Measurements from ENCODE around the gene DDX24. TPM values are rescaled to one million over a fixed set of nuclear protein-coding genes. Genes with fewer than 3 reads are reported as not detected.

The DDX24 gene
- total RNA-seq, 1 donor from 2014 or later = 163 TPM

DNA sequence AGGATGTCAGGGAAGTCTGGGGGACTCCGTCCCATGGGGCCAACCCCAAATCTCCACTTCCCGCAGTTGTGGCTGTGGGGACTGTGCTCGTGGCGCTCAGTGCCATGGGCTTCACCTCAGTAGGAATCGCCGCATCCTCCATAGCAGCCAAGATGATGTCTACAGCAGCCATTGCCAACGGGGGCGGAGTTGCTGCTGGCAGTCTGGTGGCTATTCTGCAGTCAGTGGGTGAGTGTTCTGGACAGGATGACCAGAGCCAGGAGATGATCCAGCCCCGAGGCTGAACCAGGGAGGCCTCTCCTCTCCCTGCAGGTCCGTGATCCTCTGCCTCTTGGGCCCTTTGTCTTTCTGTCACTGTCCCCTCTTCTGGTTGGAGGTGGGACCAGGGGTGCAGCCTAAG, 20.7 kb upstream of the DDX24 start:
- DNase-seq (no peak), ATAC-seq (no peak)
- no peaks in the 10 kb centered on the region for H3K27me3 ChIP-seq (ENCODE audit: low read depth)
- H3K9me3 ChIP-seq = no peaks in the 10 kb centered on the region
- H3K27ac ChIP-seq = no peak overlapping the region
- H3K36me3 ChIP-seq = peaks cover 6% of the 10 kb centered on the region
- intact Hi-C loops (cut with DNase I) = no loop called here
- H3K4me3 ChIP-seq = no peak overlapping the region
- TF ChIP-seq, protein P1, sequence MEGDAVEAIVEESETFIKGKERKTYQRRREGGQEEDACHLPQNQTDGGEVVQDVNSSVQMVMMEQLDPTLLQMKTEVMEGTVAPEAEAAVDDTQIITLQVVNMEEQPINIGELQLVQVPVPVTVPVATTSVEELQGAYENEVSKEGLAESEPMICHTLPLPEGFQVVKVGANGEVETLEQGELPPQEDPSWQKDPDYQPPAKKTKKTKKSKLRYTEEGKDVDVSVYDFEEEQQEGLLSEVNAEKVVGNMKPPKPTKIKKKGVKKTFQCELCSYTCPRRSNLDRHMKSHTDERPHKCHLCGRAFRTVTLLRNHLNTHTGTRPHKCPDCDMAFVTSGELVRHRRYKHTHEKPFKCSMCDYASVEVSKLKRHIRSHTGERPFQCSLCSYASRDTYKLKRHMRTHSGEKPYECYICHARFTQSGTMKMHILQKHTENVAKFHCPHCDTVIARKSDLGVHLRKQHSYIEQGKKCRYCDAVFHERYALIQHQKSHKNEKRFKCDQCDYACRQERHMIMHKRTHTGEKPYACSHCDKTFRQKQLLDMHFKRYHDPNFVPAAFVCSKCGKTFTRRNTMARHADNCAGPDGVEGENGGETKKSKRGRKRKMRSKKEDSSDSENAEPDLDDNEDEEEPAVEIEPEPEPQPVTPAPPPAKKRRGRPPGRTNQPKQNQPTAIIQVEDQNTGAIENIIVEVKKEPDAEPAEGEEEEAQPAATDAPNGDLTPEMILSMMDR (IDR thresholded peaks at IDR 0.05) = no peak
- no peaks in the 10 kb centered on the region for H3K4me1 ChIP-seq

- TF ChIP-seq, protein P1 (IDR thresholded peaks at IDR 0.05) = no peak
- Histone ChIP-seq H3K9me3 (no peaks in the 10 kb centered on the region), H3K27ac (no peak overlapping the region), H3K27me3 (ENCODE audit: low read depth) (no peaks in the 10 kb centered on the region), H3K4me3 (no peak overlapping the region), H3K4me1 (no peaks in the 10 kb centered on the region), H3K36me3 (peaks cover 6% of the 10 kb centered on the region)
- ATAC-seq (no peak), DNase-seq (no peak)
- intact Hi-C loops (cut with DNase I) = no loop called here
Measured at GRCh38 chr14:94100847-94101246, 19.8 kb upstream of the DDX24 start.

GRCh38 chr14:94099006-94099405, 18.0 kb upstream of the DDX24 start:
- DNase-seq = no peak
- peaks cover 6% of the 10 kb centered on the region for H3K36me3 ChIP-seq
- H3K4me3 ChIP-seq = no peak overlapping the region
- H3K27ac ChIP-seq = no peak overlapping the region
- intact Hi-C loops (cut with DNase I) = no loop called here
- no peak for ATAC-seq
- TF ChIP-seq, protein P1 (IDR thresholded peaks at IDR 0.05) = no peak
- H3K9me3 ChIP-seq = no peaks in the 10 kb centered on the region
- H3K27me3 ChIP-seq (ENCODE audit: low read depth) = no peaks in the 10 kb centered on the region
- no peaks in the 10 kb centered on the region for H3K4me1 ChIP-seq

DNA sequence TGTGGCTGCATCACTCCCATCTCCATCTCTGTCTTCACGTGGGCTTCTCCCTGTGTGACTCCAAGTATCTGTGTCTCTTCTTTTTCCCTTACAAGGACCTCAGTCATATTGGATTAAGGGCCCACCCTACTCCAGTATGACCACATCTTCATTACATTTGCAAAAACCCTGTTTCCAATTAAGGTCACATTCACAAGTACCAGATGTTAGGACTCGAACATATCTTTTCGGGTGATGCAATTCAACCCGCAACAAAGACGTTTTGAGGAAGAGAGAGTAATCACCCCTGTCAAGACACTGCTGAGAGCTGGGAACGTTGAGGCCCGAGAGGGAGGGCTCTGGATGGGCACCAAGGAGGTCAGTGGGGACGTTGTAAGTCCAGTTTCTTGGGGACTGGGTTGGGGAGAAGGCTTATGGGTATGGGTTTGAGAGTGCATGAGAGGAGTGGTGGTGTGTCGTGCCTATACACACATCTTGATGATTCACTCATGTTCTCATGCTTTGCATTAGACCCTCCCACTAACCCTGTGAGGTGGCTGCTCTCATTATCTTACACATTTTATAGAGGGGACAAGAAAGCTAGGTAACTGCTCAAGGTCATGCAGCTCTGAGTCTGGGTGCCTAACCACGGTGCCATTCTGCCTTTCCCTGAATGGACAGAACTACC, 17.5 kb upstream of the DDX24 start:
- DNase-seq (no peak), ATAC-seq (no peak)
- TF ChIP-seq, protein P1 (IDR thresholded peaks at IDR 0.05) = no peak
- H3K27ac ChIP-seq = no peak overlapping the region
- no peaks in the 10 kb centered on the region for H3K27me3 ChIP-seq (ENCODE audit: low read depth)
- H3K36me3 ChIP-seq = peaks cover 6% of the 10 kb centered on the region
- H3K4me1 ChIP-seq = no peaks in the 10 kb centered on the region
- intact Hi-C loops (cut with DNase I) = no loop called here
- no peak overlapping the region for H3K4me3 ChIP-seq
- no peaks in the 10 kb centered on the region for H3K9me3 ChIP-seq

DNA sequence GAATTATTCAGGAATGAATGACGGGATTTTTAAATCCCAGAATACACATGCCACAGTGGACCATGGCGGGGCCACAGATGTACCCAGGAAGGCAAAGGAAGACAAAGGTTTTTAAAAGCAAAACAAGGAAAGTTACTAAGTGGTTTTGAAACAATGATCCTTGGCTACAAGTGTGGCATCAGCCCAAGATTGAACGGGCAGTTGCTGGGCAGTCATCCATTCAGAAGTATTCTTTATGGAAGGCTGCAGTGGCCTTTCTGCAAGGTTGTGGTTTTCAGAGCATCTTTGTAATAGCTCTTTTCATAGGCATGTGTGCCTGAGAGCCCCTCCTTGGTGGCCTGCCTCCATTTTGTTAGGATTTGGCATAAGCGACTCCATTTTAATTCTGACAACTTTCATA, 16.1 kb upstream of the DDX24 start:
- H3K4me1 ChIP-seq = no peaks in the 10 kb centered on the region

More for the DNA sequence above, 16.1 kb upstream of the DDX24 start:
- TF ChIP-seq, protein P1 (IDR thresholded peaks at IDR 0.05) = no peak
- H3K4me3 ChIP-seq = no peak overlapping the region
- peaks cover 6% of the 10 kb centered on the region for H3K36me3 ChIP-seq
- intact Hi-C loops (cut with DNase I) = no loop called here
- no peaks in the 10 kb centered on the region for H3K9me3 ChIP-seq
- no peaks in the 10 kb centered on the region for H3K27me3 ChIP-seq (ENCODE audit: low read depth)
- DNase-seq (no peak), ATAC-seq (no peak)
- no peak overlapping the region for H3K27ac ChIP-seq
